Measurements from ENCODE around the gene ZNF888. TPM values are rescaled to one million over a fixed set of nuclear protein-coding genes. Genes with fewer than 3 reads are reported as not detected.

Gene ZNF888
- total and polyA plus RNA-seq, 2 donors (not counting 1 experiment from before 2014, with no cell fraction given), result 2.7 to 15.6 TPM

- Histone ChIP-seq H2AFZ (ENCODE audit: insufficient read depth, low read depth, low read length, poor library complexity, severe bottlenecking) (no peak overlapping the region), H3K27me3 (replicated peaks in 1 of 4; ENCODE audit: control extremely low read depth in 1 of 4, control insufficient read depth in 3 of 4, insufficient read depth in 4 of 4, low read length in 3 of 4) (no peaks in the 10 kb centered on the region), H3K4me2 (replicated peaks; ENCODE audit: low read depth, low read length, poor library complexity, severe bottlenecking) (no peak overlapping the region), H3K9me3 (ENCODE audit: control extremely low read depth in 1 of 3, control insufficient read depth in 2 of 3, insufficient read depth in 1 of 3, low read length in 2 of 3) (peaks cover 28 to 78% (median 66%) of the 10 kb centered on the region in 3 donors), H3K4me3 (ENCODE audit: control extremely low read depth in 1 of 5, extremely low read depth in 1 of 5, insufficient read depth in 1 of 5, low read depth in 2 of 5, low read length in 4 of 5) (no peak overlapping the region), H3K79me2 (ENCODE audit: control insufficient read depth, insufficient read depth, low read length) (no peaks in the 10 kb centered on the region), H4K20me1 (ENCODE audit: control insufficient read depth, insufficient read depth, low read length, poor library complexity, severe bottlenecking) (no peaks in the 10 kb centered on the region), H3K27ac (ENCODE audit: low read length in 2 of 2) (no peak overlapping the region), H3K36me3 (replicated peaks in 1 of 2; ENCODE audit: control extremely low read depth in 1 of 2, control insufficient read depth in 1 of 2, extremely low read depth in 1 of 2, insufficient read depth in 2 of 2, low read length in 1 of 2) (peaks cover 29 to 42% of the 10 kb centered on the region in 2 experiments), H3K4me1 (ENCODE audit: control insufficient read depth in 2 of 2, insufficient read depth in 2 of 2, low read length in 2 of 2) (no peaks in the 10 kb centered on the region), H3K9ac (ENCODE audit: low read length) (no peak overlapping the region)
- no peaks in the 10 kb centered on the region for H3K4me1 Mint-ChIP-seq
- H3K27ac Mint-ChIP-seq, result no peak overlapping the region
- ChIA-PET CTCF (no interaction called here), POLR2A (no interaction called here)
- H3K27me3 Mint-ChIP-seq, result no peaks in the 10 kb centered on the region
- peaks cover 21% of the 10 kb centered on the region for H3K9me3 Mint-ChIP-seq (ENCODE audit: insufficient read depth)
- no peak for DNase-seq
- no peak for ATAC-seq (ENCODE audit: low read depth)
- intact Hi-C loops (cut with micrococcal nuclease), result loop anchor here (10.0 kb wide), 1 partner anchor 415 kb away; the partner anchor contains the start of gene ZNF525
- TF ChIP-seq EZH2 (IDR thresholded peaks at IDR 0.05; ENCODE audit: borderline replicate concordance, insufficient read depth, low read depth, low read length, poor library complexity, severe bottlenecking), result no peak
- TF ChIP-seq CTCF (IDR thresholded peaks at IDR 0.05), result no peak
- WGBS (ENCODE audit: insufficient coverage), result no CpG with 5 or more reads among the region's 1 CpG
- no peak overlapping the region for H3K4me3 Mint-ChIP-seq
Observed at GRCh38 chr19:52949422-52949821, 26.2 kb upstream of the ZNF888 start.

GRCh38 chr19:52948025-52948770 lies 25.0 kb upstream of the ZNF888 start:
- DNase-seq, result no peak
- TF ChIP-seq EZH2 (IDR thresholded peaks at IDR 0.05; ENCODE audit: borderline replicate concordance, insufficient read depth, low read depth, low read length, poor library complexity, severe bottlenecking) (no peak), CTCF (IDR thresholded peaks at IDR 0.05) (no peak)
- Histone ChIP-seq H3K79me2 (ENCODE audit: control insufficient read depth, insufficient read depth, low read length) (no peaks in the 10 kb centered on the region), H3K36me3 (replicated peaks in 1 of 2; ENCODE audit: control extremely low read depth in 1 of 2, control insufficient read depth in 1 of 2, extremely low read depth in 1 of 2, insufficient read depth in 2 of 2, low read length in 1 of 2) (peaks cover 23 to 34% of the 10 kb centered on the region in 2 experiments), H3K27ac (ENCODE audit: low read length in 2 of 2) (no peak overlapping the region), H3K4me1 (ENCODE audit: control insufficient read depth in 2 of 2, insufficient read depth in 2 of 2, low read length in 2 of 2) (peaks cover 0 to 3% of the 10 kb centered on the region in 2 donors), H3K9ac (ENCODE audit: low read length) (no peak overlapping the region), H2AFZ (ENCODE audit: insufficient read depth, low read depth, low read length, poor library complexity, severe bottlenecking) (no peak overlapping the region), H3K4me2 (replicated peaks; ENCODE audit: low read depth, low read length, poor library complexity, severe bottlenecking) (no peak overlapping the region), H3K27me3 (replicated peaks in 1 of 4; ENCODE audit: control extremely low read depth in 1 of 4, control insufficient read depth in 3 of 4, insufficient read depth in 4 of 4, low read length in 3 of 4) (no peaks in the 10 kb centered on the region), H3K9me3 (ENCODE audit: control extremely low read depth in 1 of 3, control insufficient read depth in 2 of 3, insufficient read depth in 1 of 3, low read length in 2 of 3) (peaks cover 23 to 70% (median 67%) of the 10 kb centered on the region in 3 donors), H4K20me1 (ENCODE audit: control insufficient read depth, insufficient read depth, low read length, poor library complexity, severe bottlenecking) (no peaks in the 10 kb centered on the region), H3K4me3 (ENCODE audit: control extremely low read depth in 1 of 5, extremely low read depth in 1 of 5, insufficient read depth in 1 of 5, low read depth in 2 of 5, low read length in 4 of 5) (no peak overlapping the region)
- Mint-ChIP-seq H3K4me3 (no peak overlapping the region), H3K27ac (no peak overlapping the region), H3K9me3 (ENCODE audit: insufficient read depth) (peaks cover 21% of the 10 kb centered on the region), H3K27me3 (no peaks in the 10 kb centered on the region), H3K4me1 (no peaks in the 10 kb centered on the region)
- ChIA-PET POLR2A (no interaction called here), CTCF (interaction anchor here (0.9 kb wide), 1 partner anchor 11 kb away, joined by 3 read pairs; no protein-coding TSS in a partner anchor)
- WGBS (ENCODE audit: insufficient coverage), result 100% methylated on average over 7 of the region's 13 CpGs
- intact Hi-C loops (cut with micrococcal nuclease), result loop anchor here (10.0 kb wide), 1 partner anchor 417 kb away; the partner anchor contains the start of gene ZNF525
- no peak for ATAC-seq (ENCODE audit: low read depth)

Measured in B cell (primary cell).